Measurements from ENCODE around the gene PROS1. TPM values are rescaled to one million over a fixed set of nuclear protein-coding genes. Genes with fewer than 3 reads are reported as not detected.
"Not testable (repeated sequence)": the region's sequence is repeated elsewhere in the genome, so short reads cannot be mapped to it uniquely, and the experiment has no call there.

The PROS1 gene
- total RNA-seq, 1 experiment from 2014 or later = 1.7 TPM

GRCh38 chr3:93926789-93927188 lies 46.9 kb downstream of the PROS1 start (continued):
- TF ChIP-seq AFF4 (CRISPR knock-in tag; IDR thresholded peaks at IDR 0.05; ENCODE audit: borderline replicate concordance) (no peak), ZNF317 (CRISPR knock-in tag; IDR thresholded peaks at IDR 0.05; ENCODE audit: borderline replicate concordance, low read depth) (no peak), USF2 (CRISPR knock-in tag; IDR thresholded peaks at IDR 0.05) (no peak), ATF6 (CRISPR knock-in tag; IDR thresholded peaks at IDR 0.05) (no peak), NR1H2 (CRISPR knock-in tag; IDR thresholded peaks at IDR 0.05) (no peak), KAT7 (CRISPR knock-in tag; IDR thresholded peaks at IDR 0.05; ENCODE audit: borderline replicate concordance) (no peak)

- no peak overlapping the region for H3K27ac Mint-ChIP-seq
- no peak for DNase-seq (ENCODE audit: low spot score)
- H3K36me3 Mint-ChIP-seq = peaks cover 41% of the 10 kb centered on the region
Observed at GRCh38 chr3:93924491-93924890, 49.2 kb downstream of the PROS1 start.

GRCh38 chr3:93923006-93923405 lies 50.7 kb downstream of the PROS1 start:
- DNase-seq (ENCODE audit: low spot score) (no peak), ATAC-seq (no peak)
- no peak for TF ChIP-seq PRRX2 (CRISPR knock-in tag; IDR thresholded peaks at IDR 0.05)
- no peak for TF ChIP-seq NFE2L1 (CRISPR knock-in tag; IDR thresholded peaks at IDR 0.05)
- no peak for TF ChIP-seq ZBTB43 (CRISPR knock-in tag; IDR thresholded peaks at IDR 0.05)
- TF ChIP-seq NFATC4 (CRISPR knock-in tag; IDR thresholded peaks at IDR 0.05) = no peak
- no peak for TF ChIP-seq ERG (CRISPR knock-in tag; IDR thresholded peaks at IDR 0.05)
- TF ChIP-seq GTF2I (CRISPR knock-in tag; conservative IDR thresholded peaks at IDR 0.05) = no peak
- TF ChIP-seq ZBTB21 (CRISPR knock-in tag; IDR thresholded peaks at IDR 0.05; ENCODE audit: borderline replicate concordance) = no peak
- TF ChIP-seq ZNF263 (CRISPR knock-in tag; IDR thresholded peaks at IDR 0.05; ENCODE audit: low read depth) = no peak
- TF ChIP-seq EMX1 (CRISPR knock-in tag; IDR thresholded peaks at IDR 0.05) = no peak
- no peak for TF ChIP-seq NR1H2 (CRISPR knock-in tag; IDR thresholded peaks at IDR 0.05)
- TF ChIP-seq MAX (CRISPR knock-in tag; IDR thresholded peaks at IDR 0.05) = no peak
- TF ChIP-seq ZNF396 (CRISPR knock-in tag; IDR thresholded peaks at IDR 0.05; ENCODE audit: borderline replicate concordance) = no peak
- no peak for TF ChIP-seq CBFB (CRISPR knock-in tag; IDR thresholded peaks at IDR 0.05; ENCODE audit: low read depth)
- Mint-ChIP-seq H3K27me3 (ENCODE audit: low read depth) (no peaks in the 10 kb centered on the region; the same call in 1 of the 2 replicates), H3K4me1 (no peaks in the 10 kb centered on the region), H3K27ac (no peak overlapping the region), H3K9me3 (peaks cover 74% of the 10 kb centered on the region), H3K36me3 (peaks cover 46% of the 10 kb centered on the region), H3K4me3 (no peak overlapping the region)
- ChIA-PET CTCF (no interaction called here), POLR2A (no interaction called here)

More at GRCh38 chr3:93924491-93924890, 49.2 kb downstream of the PROS1 start:
- POLR2A ChIA-PET = no interaction called here
- CTCF ChIA-PET = no interaction called here
- Mint-ChIP-seq H3K4me1 (no peaks in the 10 kb centered on the region), H3K27me3 (ENCODE audit: low read depth) (no peaks in the 10 kb centered on the region; the same call in 1 of the 2 replicates), H3K4me3 (no peak overlapping the region), H3K9me3 (peaks cover 75% of the 10 kb centered on the region)
- TF ChIP-seq SOX15 (CRISPR knock-in tag; IDR thresholded peaks at IDR 0.05) = no peak
- no peak for TF ChIP-seq ZNF219 (CRISPR knock-in tag; IDR thresholded peaks at IDR 0.05; ENCODE audit: borderline replicate concordance)
- no peak for TF ChIP-seq USF2 (CRISPR knock-in tag; IDR thresholded peaks at IDR 0.05)
- ATAC-seq = no peak

GRCh38 chr3:93917546-93918029 lies 56.1 kb downstream of the PROS1 start:
- ATAC-seq; H3K4me1 Mint-ChIP-seq; H3K27ac Mint-ChIP-seq; H3K27me3 Mint-ChIP-seq (ENCODE audit: low read depth); H3K4me3 Mint-ChIP-seq; POLR2A ChIA-PET; DNase-seq (ENCODE audit: low spot score); CTCF ChIA-PET: not testable (repeated sequence)
- Mint-ChIP-seq H3K9me3 (peaks cover 80% of the 10 kb centered on the region), H3K36me3 (peaks cover 50% of the 10 kb centered on the region)
